HCEC 1CT (cell line): Measurements from ENCODE around the gene DYNC1H1.
"Not testable (repeated sequence)": the region's sequence is repeated elsewhere in the genome, so short reads cannot be mapped to it uniquely, and the experiment has no call there.

ENCODE experiments used
- DNase-seq: peaks from one replicate; pipeline ENCODE4 v3.0.0-alpha.2; 2017

The DYNC1H1 gene

DNA sequence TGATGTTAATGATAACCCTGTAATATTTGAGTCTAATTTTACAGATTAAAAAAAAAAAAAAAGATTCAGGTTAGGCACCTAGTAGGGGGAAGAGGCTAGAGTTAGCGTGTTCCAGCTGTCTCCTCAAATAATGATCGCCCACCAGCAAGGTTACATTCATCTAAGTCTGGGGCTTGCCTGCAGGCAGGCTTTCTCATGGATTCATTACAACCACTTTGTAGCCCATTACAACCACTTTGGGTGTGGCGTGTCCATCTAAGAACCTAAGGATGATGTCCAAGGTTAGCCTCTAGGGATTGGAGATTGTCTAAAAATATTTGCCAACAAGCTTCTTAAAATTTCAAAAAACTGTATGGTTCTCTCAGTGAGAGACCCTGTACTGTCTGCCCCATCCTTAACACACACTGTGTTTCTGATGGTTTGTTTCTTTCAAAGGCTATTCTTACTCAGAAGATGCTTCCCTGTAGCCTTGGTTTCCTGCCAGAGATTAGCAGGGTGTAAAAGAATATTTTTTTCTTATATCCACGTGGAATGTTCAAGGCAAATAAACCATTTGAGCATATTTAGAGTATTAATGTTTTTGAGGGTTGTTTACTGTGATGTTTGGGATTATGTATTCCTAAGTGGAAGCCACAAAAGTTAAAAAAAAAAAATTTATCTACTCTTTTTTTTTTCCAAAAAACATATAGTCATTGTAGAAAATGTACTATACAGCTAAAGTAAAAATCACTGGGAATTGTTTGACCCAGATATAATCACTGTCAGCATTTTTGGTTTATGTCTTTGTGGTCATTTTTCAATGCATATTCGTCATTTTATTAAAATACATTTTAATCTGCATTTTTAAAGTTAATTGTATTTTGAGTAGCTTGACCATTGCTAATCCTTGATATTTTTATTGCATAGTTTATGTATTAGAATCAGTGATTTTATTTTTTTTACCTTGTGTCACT, 1.7 kb downstream of the DYNC1H1 start:
- DNase-seq, result peak; percentile 27

DNA sequence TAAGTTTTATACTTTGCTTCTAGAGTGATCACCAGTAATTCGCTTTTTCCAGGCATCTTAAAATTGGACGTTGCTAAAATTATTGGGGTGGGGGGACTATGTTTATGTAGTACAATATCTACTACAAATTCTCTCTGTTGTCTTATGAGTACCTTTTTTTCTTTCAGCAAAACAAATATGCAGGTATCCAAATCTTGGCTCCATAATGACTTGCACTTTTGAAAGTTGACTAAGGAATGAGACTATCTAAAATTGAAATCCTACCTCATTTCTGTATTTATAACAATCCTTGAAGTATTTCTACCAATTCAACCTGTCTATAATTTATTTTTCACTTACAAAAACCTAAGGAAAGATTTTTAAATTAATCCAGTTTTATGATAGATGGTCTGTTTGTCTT, 2.4 kb downstream of the DYNC1H1 start:
- no peak for DNase-seq

GRCh38 chr14:101968186-101968585, 3.8 kb downstream of the DYNC1H1 start:
- DNase-seq, result no peak

- no peak for DNase-seq
Measured at GRCh38 chr14:101969481-101969880, 5.1 kb downstream of the DYNC1H1 start.

GRCh38 chr14:101970830-101971400, 6.5 kb downstream of the DYNC1H1 start:
- no peak for DNase-seq

- not testable (repeated sequence) for DNase-seq
Measured at GRCh38 chr14:101971458-101971857, 7.1 kb downstream of the DYNC1H1 start.

- peak; percentile 100 for DNase-seq
Measured at GRCh38 chr14:101972126-101972866, 7.9 kb downstream of the DYNC1H1 start.

DNA sequence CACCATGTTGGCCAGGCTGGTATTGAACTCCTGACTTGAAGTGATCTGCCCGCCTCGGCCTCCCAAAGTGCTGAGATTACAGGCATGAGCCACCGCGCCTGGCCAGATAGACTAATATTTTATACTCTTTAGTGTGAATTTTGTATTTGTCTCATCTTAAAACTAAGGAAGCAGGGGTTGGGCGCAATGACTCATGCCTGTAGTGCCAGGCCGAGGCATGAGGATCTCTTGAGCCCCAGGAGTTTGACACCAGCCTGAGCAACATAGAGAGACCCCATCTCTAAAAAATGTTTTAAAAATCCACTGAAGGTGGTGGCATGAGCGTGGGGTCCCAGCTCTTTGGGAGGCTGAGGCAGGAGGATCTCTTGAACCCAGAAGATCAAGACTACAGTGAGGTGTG, 9.0 kb downstream of the DYNC1H1 start:
- no peak for DNase-seq

DNA sequence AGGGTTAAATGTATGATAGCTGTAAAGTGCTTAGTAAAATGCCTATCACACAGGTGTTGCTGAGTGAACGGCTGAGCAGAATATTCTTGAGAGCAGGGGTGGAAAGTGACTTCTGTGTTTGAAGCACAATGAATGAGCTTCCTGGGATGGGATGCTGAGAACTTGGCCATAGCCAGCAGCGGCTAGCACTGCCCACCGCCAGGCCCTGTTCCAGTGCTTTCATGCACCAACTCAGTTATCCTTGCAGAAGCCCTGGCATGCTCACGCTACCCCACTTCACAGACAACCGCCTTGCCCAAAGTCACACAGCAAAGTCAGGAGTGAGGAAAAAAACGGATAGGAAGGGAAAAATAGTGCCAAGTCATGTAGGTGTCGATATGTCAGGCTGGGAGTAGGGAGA, 10.9 kb downstream of the DYNC1H1 start:
- no peak for DNase-seq

DNA sequence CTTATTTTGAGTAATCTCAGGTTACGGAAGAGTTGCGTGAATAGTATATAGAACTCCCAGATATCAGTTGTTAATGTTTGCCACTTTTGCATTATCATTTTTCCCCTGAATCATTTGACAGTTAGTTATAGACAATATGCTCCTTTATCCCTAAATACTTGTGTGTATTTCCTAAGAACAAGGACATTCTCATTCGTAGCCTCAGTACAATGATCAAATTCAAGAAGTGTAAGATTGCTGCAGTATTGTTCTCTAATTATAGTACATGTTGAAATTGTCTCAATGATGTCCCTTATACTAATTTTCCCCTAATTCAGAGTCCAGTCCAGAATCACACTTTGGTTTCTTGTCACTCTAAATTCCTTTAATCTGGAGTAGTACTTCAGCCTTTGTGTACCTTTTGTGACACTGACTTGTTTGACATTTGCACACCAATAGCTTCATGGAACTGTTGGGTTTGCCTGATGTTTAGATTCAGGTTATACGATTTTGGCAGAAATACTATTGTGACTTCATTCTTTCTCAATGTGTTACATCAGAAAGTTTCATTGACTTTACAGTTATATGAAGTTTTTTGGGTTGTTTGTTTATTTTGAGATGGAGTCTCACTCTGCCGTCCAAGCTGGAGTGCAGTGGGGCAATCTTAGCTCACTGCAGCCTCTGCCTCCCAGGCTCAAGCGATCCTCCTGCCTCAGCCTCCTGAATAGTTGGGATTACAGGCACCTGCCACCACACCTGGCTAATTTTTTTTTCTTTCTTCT, 13.1 kb downstream of the DYNC1H1 start:
- peak; percentile 26 for DNase-seq

DNA sequence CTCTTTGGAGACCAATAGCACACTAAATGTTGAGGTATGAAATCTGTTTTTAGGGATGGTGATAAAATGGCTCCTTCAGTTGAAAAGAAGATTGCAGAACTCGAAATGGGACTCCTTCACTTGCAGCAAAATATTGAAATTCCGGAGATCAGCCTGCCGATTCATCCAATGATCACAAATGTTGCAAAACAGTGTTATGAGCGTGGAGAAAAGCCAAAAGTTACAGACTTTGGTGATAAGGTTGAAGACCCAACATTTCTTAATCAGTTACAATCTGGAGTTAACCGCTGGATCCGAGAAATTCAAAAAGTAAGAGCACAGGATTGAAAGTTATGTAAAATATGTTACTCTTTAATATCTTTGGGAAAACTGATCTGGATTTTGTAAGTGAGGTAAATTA, 15.3 kb downstream of the DYNC1H1 start:
- peak; percentile 22 for DNase-seq

DNA sequence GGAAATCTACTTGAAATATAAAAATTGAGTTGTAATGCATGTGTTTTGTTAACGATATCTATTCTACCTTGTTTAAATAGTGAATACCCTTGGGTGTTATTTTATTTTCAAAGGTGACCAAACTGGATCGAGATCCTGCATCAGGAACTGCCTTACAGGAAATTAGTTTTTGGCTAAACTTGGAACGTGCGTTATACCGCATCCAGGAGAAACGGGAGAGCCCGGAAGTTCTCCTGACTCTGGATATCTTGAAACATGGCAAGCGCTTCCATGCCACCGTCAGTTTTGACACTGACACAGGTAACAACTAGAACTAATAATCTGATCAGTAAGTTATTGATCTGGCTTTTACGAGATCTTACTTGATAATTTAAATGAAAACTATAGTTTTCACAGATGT, 15.9 kb downstream of the DYNC1H1 start:
- no peak for DNase-seq

- peak; percentile 97 for DNase-seq
Measured at GRCh38 chr14:101980700-101981099, 16.3 kb downstream of the DYNC1H1 start.

- DNase-seq, result no peak
Measured at GRCh38 chr14:101982621-101983020, 18.2 kb downstream of the DYNC1H1 start.

DNA sequence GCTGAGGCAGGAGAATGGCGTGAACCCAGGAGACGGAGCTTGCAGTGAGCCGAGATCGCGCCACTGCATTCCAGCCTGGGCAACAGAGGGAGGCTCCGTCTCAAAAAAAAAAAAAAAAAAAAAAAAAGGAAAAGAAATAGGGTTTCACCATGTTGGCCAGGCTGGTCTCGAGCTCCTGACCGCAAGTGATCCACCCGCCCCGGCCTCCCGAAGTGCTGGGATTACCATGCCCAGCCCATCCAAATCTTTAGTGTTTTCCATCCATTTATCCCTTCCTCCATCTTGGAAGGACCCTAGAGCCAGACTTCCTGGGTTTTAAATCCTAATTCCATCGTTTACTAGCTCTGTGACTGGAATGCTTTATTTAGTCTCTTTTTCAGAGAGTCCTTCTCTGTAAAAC, 20.5 kb downstream of the DYNC1H1 start:
- DNase-seq, result not testable (repeated sequence)

DNA sequence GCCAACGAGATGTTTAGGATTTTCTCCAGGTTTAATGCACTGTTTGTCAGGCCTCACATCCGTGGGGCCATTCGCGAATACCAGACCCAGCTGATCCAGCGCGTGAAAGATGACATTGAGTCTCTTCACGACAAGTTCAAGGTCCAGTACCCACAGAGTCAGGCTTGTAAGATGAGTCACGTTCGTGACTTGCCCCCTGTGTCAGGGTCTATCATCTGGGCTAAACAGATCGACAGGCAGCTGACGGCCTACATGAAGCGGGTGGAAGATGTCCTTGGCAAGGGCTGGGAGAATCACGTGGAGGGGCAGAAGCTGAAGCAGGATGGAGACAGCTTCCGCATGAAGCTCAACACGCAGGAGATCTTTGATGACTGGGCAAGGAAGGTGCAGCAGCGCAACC, 21.6 kb downstream of the DYNC1H1 start:
- no peak for DNase-seq

DNA sequence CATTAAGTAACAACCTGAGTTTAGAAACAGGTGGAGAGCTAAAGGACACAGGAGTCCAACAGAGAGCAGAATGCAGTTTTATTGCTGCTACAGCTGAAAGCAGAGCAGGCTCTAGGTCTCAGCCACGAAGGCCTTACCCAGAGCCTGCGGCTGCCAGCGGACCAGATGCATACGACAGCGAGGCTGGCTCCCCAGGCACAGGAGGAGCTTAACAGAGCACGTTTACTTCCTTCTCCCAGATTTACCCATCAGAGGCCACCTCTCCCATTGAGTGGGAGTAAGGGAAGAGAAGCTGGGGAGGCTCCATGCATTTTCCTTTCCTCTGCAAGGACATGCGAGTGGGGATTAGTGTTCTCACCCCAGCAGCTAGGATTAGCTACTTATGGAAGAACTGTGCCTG, 22.6 kb downstream of the DYNC1H1 start:
- no peak for DNase-seq

GRCh38 chr14:101988377-101988776, 24.0 kb downstream of the DYNC1H1 start:
- no peak for DNase-seq

DNA sequence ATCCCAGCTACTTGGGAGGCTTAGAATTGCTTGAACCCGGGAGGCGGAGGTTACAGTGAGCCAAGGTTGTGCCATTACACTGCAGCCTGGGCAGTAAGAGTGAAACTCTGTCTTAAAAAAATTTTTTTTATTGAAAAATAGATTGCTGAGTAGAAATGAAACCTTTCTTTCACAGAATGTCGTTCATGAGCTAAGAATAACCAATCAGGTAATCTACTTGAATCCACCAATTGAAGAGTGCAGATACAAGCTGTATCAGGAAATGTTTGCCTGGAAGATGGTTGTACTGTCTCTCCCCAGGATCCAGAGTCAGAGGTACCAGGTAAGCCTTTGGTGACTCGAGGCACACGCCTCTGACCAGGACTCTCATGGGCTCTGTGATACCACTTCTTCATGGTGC, 27.0 kb downstream of the DYNC1H1 start:
- no peak for DNase-seq

GRCh38 chr14:101992708-101993107, 28.3 kb downstream of the DYNC1H1 start:
- no peak for DNase-seq

DNA sequence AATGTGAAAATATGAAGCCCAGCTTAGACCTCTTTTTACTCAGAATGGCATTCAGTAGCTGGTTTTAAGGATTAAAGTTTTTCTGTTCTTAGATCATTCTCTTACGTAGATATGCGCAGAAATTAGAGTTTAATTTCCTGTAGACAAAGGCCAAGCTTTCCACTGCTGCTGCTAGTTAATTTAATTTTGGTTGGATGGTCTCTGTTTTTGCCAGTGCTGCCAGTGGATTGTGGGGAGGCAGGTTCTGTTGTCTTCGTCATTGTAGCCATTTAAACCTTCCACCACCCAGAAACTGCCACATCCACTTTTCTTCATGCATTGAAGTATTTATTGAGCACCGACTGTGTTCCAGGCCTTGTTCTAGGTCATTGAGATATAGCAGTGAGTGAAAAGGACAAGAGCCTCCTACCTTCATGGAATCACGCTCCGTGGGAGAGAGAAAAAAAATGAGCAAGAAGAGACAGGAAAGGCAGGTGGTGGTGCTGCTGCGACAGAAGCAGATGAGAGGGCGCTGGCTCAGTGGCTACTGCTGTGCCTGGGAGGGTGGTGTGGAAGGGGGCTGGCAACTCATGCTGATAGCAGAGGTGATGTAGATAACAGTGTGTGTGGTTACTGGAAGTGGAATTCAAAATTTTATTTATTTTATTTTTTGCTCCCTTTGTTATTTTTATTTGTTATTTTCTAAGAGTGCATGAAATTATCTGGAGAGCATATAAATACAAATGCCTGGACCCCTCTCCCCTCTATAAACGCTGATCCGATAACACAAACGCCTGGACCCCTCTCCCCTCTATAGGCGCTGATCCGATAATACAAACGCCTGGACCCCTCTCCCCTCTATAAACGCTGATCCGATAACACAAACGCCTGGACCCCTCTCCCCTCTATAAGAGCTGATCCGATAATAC, 33.3 kb downstream of the DYNC1H1 start:
- DNase-seq, result no peak

DNA sequence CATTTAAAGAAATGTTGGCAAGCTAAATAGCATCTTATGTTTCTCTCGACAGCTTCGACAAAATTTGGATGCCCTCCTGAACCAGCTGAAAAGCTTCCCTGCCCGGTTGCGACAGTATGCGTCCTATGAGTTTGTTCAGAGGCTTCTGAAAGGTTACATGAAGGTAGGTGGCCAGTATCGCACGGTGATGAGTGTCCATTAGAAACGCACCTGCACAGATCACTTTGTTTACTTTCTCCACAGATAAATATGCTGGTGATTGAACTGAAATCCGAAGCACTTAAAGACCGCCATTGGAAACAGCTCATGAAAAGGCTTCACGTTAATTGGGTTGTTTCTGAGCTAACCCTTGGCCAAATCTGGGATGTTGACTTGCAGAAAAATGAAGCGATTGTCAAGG, 36.5 kb downstream of the DYNC1H1 start:
- DNase-seq, result no peak
